Spleen (tissue), 7 donors: ENCODE measurements around the gene PRIM2.
"Not testable (repeated sequence)": the region's sequence is repeated elsewhere in the genome, so short reads cannot be mapped to it uniquely, and the experiment has no call there.

ENCODE experiments used
- POLR2A ChIP-seq, 3 donors: fragments of 450-650 bp; IDR thresholded peaks; one replicate each; pipeline ENCODE4 v1.5.1; 2017; ENCODE audit warnings: antibody characterized with exemption in 3 of 3, mild to moderate bottlenecking in 1 of 3
- TF ChIP-seq, protein P1 (sequence below), 11 experiments: fragments of 200-600 bp in 7 of 11; fragments of 450-650 bp in 4 of 11; sonication (generic) in 4 of 11; IDR thresholded peaks in 8 of 11; conservative IDR thresholded peaks in 3 of 11; 1 replicate in 7 of 11; 2 replicates in 4 of 11; pipeline versions ENCODE4 v1.4.0 to v1.8.0; 2016 to 2021; ENCODE audit warnings: antibody characterized with exemption in 11 of 11, inconsistent platforms in 4 of 11, mild to moderate bottlenecking in 1 of 11
- donor health status: DM: no; HTN: no; CAD: no; lungs with moderate emphysema.
- donor health status: DM: no; HTN: no; CAD: no.
- donor health status: DM: no; HTN: no; CAD: no.

- TF ChIP-seq, protein P1, sequence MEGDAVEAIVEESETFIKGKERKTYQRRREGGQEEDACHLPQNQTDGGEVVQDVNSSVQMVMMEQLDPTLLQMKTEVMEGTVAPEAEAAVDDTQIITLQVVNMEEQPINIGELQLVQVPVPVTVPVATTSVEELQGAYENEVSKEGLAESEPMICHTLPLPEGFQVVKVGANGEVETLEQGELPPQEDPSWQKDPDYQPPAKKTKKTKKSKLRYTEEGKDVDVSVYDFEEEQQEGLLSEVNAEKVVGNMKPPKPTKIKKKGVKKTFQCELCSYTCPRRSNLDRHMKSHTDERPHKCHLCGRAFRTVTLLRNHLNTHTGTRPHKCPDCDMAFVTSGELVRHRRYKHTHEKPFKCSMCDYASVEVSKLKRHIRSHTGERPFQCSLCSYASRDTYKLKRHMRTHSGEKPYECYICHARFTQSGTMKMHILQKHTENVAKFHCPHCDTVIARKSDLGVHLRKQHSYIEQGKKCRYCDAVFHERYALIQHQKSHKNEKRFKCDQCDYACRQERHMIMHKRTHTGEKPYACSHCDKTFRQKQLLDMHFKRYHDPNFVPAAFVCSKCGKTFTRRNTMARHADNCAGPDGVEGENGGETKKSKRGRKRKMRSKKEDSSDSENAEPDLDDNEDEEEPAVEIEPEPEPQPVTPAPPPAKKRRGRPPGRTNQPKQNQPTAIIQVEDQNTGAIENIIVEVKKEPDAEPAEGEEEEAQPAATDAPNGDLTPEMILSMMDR (IDR thresholded peaks at IDR 0.05 in 8 of 11, conservative IDR thresholded peaks at IDR 0.05 in 3 of 11) = not testable (repeated sequence)
- not testable (repeated sequence) for TF ChIP-seq POLR2A (IDR thresholded peaks at IDR 0.05)
Measured at GRCh38 chr6:57489887-57490286, 172.5 kb downstream of the PRIM2 start.
